Mesendoderm (in vitro differentiated cells): ENCODE measurements around the gene SLC26A6.

ENCODE experiments used
- DNase-seq: peaks from one replicate; pipeline ENCODE4 v3.0.0; 2013
- H2AK5ac ChIP-seq: 2 replicates; pipeline ENCODE4 v1.6.1; 2013; ENCODE audit warnings: low read length, inconsistent platforms
- H2BK120ac ChIP-seq: 2 replicates; pipeline ENCODE4 v1.6.1; 2013; ENCODE audit warnings: low read depth, mild to moderate bottlenecking, low read length, moderate library complexity, mixed read lengths
- H2BK15ac ChIP-seq: replicated peaks from 2 replicates; pipeline ENCODE4 v1.6.1; 2013; ENCODE audit warnings: low read depth, mild to moderate bottlenecking, moderate library complexity
- H2BK5ac ChIP-seq: 2 replicates; pipeline ENCODE4 v1.6.1; 2013; ENCODE audit warnings: low read length, inconsistent platforms
- H3K18ac ChIP-seq: 2 replicates; pipeline ENCODE4 v1.6.1; 2013; ENCODE audit warnings: mild to moderate bottlenecking, low read length, mixed read lengths
- H3K23ac ChIP-seq: one replicate; pipeline ENCODE4 v1.6.1; 2013; ENCODE audit warnings: low read length
- H3K27ac ChIP-seq: 2 replicates; pipeline ENCODE4 v1.5.1; 2013; ENCODE audit warnings: low read depth, mild to moderate bottlenecking, inconsistent platforms, low read length, moderate library complexity
- H3K27me3 ChIP-seq: 2 replicates; pipeline ENCODE4 v1.6.1; 2013; ENCODE audit warnings: low read length, control low read depth, mild to moderate bottlenecking, inconsistent platforms; ENCODE audit not compliant: insufficient read depth, poor library complexity
- H3K36me3 ChIP-seq: 2 replicates; pipeline ENCODE4 v1.6.1; 2013; ENCODE audit warnings: low read length, inconsistent platforms; ENCODE audit not compliant: control insufficient read depth, insufficient read depth
- H3K4ac ChIP-seq: one replicate; pipeline ENCODE4 v1.6.1; 2013; ENCODE audit warnings: low read depth, mild to moderate bottlenecking, low read length, moderate library complexity
- H3K4me1 ChIP-seq: 2 replicates; pipeline ENCODE4 v1.6.1; 2013; ENCODE audit warnings: low read depth, low read length, inconsistent platforms; ENCODE audit not compliant: control insufficient read depth
- H3K4me2 ChIP-seq: 2 replicates; pipeline ENCODE4 v1.6.1; 2013; ENCODE audit warnings: low read length
- H3K4me3 ChIP-seq: 2 replicates; pipeline ENCODE4 v1.5.1; 2013; ENCODE audit warnings: mild to moderate bottlenecking, low read length
- H3K56ac ChIP-seq: one replicate; pipeline ENCODE4 v1.6.1; 2013; ENCODE audit warnings: low read length
- H3K79me1 ChIP-seq: 2 replicates; pipeline ENCODE4 v1.6.1; 2013; ENCODE audit warnings: low read length, inconsistent platforms
- H3K79me2 ChIP-seq: 2 replicates; pipeline ENCODE4 v1.6.1; 2013; ENCODE audit warnings: mild to moderate bottlenecking, low read length; ENCODE audit not compliant: control insufficient read depth, insufficient read depth
- H3K9ac ChIP-seq: 2 replicates; pipeline ENCODE4 v1.6.1; 2013; ENCODE audit warnings: low read length, inconsistent platforms
- H4K5ac ChIP-seq: one replicate; pipeline ENCODE4 v1.6.1; 2013; ENCODE audit warnings: low read length
- H4K8ac ChIP-seq: one replicate; pipeline ENCODE4 v1.6.1; 2013; ENCODE audit warnings: low read depth, mild to moderate bottlenecking, control low read depth, low read length, moderate library complexity
- WGBS: extraction: QIAGEN DNeasy Blood & Tissue Kit; methylation state at CpG from one replicate; pipeline ENCODE4 v1.1.7; 2013; ENCODE audit warnings: low lambda C conversion rate, missing lambda C conversion rate; ENCODE audit not compliant: insufficient coverage; ENCODE audit errors: extremely low coverage; 5-methylcytosine and 5-hydroxymethylcytosine counted together

SLC26A6 gene

DNA sequence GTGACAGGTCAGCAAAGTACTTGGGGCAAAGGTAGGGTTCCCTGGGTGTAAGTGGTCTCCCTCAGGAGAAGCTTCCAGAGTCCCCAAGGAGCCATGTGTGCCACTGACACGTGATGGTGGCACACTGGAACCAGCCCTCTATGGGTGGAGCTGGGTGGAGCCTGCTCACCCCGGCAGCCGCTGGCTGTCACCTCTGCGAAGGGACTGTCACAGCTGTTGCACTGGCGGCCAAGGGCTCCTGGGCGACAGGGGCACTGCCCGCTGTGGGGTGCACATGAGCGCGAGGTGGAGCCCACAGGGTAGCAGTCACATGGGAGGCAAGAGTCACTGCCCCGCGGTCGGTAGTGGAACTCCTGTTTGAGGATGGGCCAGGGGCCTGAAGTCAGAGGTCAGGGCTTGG is 15.5 kb upstream of the SLC26A6 start:
- H3K18ac ChIP-seq, result no peak overlapping the region
- H3K79me2 ChIP-seq, result no peaks in the 10 kb centered on the region
- no peak overlapping the region for H3K4ac ChIP-seq
- no peaks in the 10 kb centered on the region for H3K79me1 ChIP-seq
- H4K5ac ChIP-seq, result no peak overlapping the region
- no peak overlapping the region for H3K23ac ChIP-seq
- H2BK120ac ChIP-seq, result no peak overlapping the region
- no peaks in the 10 kb centered on the region for H3K27me3 ChIP-seq
- no peak overlapping the region for H3K27ac ChIP-seq
- DNase-seq, result no peak
- H3K4me2 ChIP-seq, result no peak overlapping the region
- H4K8ac ChIP-seq, result no peak overlapping the region
- no peak overlapping the region for H2AK5ac ChIP-seq
- H2BK5ac ChIP-seq, result no peak overlapping the region
- H3K36me3 ChIP-seq, result no peaks in the 10 kb centered on the region
- H3K56ac ChIP-seq, result no peak overlapping the region
- WGBS, result no CpG with 5 or more reads among the region's 12 CpGs
- peaks cover 2% of the 10 kb centered on the region for H3K4me1 ChIP-seq
- H3K9ac ChIP-seq, result no peak overlapping the region
- H3K4me3 ChIP-seq, result no peak overlapping the region
- no peak overlapping the region for H2BK15ac ChIP-seq

DNA sequence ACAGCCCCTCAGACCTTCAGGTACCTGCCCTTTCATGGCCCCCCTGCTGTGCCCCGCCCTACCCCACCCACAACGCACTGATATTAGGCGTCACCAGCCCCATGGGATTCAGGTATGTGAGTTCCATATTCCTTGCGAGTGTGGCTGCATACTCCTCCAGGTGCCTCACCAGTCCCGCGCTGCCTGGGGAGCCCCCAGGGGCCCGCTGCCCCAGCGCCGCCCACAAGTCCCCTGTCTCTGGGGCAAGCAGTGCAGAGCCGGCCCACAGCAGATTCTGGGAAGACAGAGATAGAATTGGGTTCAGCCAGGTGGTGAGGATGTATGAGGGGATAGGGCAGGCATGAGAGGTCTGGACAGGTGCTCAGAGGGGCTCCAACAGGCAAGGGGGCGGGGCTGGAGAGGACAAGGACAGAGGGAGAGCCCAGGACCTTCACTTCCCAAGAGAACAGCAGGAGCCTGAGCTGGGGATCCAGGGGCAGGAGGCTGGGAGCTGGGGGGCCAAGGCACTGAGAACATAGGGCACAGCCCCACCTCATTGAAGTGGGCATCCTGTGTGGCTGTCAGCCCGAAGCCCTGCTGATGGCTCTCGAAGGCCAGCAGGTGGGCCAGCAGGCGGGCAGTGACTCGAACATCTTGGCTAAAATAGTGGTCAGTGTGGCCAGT is 13.1 kb upstream of the SLC26A6 start:
- no peak overlapping the region for H3K18ac ChIP-seq
- no peak overlapping the region for H3K9ac ChIP-seq
- H3K4ac ChIP-seq, result no peak overlapping the region
- no peak overlapping the region for H3K27ac ChIP-seq
- no peak overlapping the region for H3K4me3 ChIP-seq
- H2BK15ac ChIP-seq, result no peak overlapping the region
- H3K36me3 ChIP-seq, result no peaks in the 10 kb centered on the region
- no peaks in the 10 kb centered on the region for H3K4me1 ChIP-seq
- no peaks in the 10 kb centered on the region for H3K27me3 ChIP-seq
- H3K4me2 ChIP-seq, result no peak overlapping the region
- H4K8ac ChIP-seq, result no peak overlapping the region
- H2AK5ac ChIP-seq, result no peak overlapping the region
- H4K5ac ChIP-seq, result no peak overlapping the region
- H3K79me1 ChIP-seq, result no peaks in the 10 kb centered on the region
- no CpG with 5 or more reads among the region's 15 CpGs for WGBS
- H3K56ac ChIP-seq, result no peak overlapping the region
- no peak overlapping the region for H2BK5ac ChIP-seq
- H2BK120ac ChIP-seq, result no peak overlapping the region
- DNase-seq, result no peak
- H3K23ac ChIP-seq, result no peak overlapping the region
- H3K79me2 ChIP-seq, result no peaks in the 10 kb centered on the region

DNA sequence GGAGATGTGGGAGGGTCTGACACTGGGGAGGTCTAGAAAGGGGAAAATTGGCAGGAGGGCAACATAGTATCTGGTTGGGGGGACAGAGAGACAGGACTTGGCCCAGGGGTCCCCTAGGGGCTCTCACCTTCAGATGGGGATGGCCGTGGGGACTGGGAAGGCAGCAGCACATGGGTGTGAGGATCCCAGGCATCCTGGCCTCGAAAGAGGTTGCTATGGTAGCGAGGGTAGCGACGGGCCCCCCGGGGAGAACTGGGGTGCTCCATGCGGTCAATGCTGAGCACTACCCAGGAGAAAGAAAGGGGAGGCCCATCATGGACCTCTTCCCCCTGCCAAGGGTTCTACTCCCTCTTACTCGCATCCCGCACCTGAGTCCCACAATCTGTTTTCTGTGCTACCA is 12.5 kb upstream of the SLC26A6 start:
- Histone ChIP-seq H3K4me3 (no peak overlapping the region), H3K18ac (no peak overlapping the region), H3K4ac (no peak overlapping the region), H3K56ac (no peak overlapping the region), H2AK5ac (no peak overlapping the region), H2BK5ac (no peak overlapping the region), H3K27me3 (no peaks in the 10 kb centered on the region), H4K8ac (no peak overlapping the region), H3K27ac (no peak overlapping the region), H2BK15ac (no peak overlapping the region), H3K23ac (no peak overlapping the region), H2BK120ac (no peak overlapping the region), H4K5ac (no peak overlapping the region), H3K9ac (no peak overlapping the region), H3K4me1 (no peaks in the 10 kb centered on the region), H3K79me2 (no peaks in the 10 kb centered on the region), H3K4me2 (no peak overlapping the region), H3K79me1 (no peaks in the 10 kb centered on the region), H3K36me3 (no peaks in the 10 kb centered on the region)
- whole genome bisulfite sequencing, result no CpG with 5 or more reads among the region's 9 CpGs
- DNase-seq, result no peak

DNA sequence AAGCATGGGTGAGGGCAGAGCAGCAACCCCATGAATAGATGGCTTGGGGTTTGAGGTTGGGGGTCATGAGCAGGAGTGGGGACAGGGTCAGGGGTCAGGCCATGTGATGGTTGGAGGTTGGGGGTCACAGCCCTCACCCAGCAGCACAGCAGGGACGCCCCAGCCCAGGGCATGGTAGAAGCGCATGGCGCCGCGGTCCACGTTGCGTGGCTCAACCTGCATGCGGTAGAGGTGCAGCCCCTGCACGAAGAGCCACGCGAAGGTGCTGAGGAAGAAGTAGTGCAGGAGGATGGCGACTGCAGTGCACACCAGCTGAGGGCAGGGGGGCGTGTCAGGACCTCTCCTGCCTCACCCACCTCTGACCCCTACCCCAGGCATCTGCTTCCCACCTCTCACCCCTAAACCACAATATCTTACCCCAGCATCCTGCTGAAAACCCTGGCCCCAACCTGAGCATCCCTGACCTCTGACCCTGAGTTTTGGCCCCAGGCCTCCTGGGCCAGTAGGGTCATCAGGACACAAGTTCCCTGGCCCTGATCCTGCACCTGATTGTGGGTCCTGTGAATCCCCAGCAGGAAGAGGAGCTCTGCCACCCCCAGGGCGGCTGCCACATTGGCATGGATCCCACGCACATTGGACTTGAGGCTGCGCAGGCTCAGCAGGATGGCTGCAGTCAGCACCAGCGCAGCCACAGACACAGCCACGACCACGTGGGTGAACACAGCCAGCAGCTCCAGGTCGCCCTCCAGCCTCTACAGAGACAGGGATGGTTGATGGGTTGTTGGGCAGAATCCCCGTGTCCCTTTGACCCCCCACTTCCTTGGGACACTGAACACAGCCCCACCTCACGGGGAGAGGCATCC is 9.9 kb upstream of the SLC26A6 start:
- Histone ChIP-seq H2BK15ac (no peak overlapping the region), H3K27me3 (no peaks in the 10 kb centered on the region), H3K18ac (no peak overlapping the region), H3K4ac (no peak overlapping the region), H3K4me1 (no peaks in the 10 kb centered on the region), H2BK5ac (no peak overlapping the region), H3K4me2 (no peak overlapping the region), H3K56ac (no peak overlapping the region), H4K5ac (no peak overlapping the region), H3K79me1 (no peaks in the 10 kb centered on the region), H3K23ac (no peak overlapping the region), H2BK120ac (no peak overlapping the region), H3K9ac (no peak overlapping the region), H3K27ac (no peak overlapping the region), H3K79me2 (no peaks in the 10 kb centered on the region), H3K36me3 (no peaks in the 10 kb centered on the region), H3K4me3 (no peak overlapping the region), H4K8ac (no peak overlapping the region), H2AK5ac (no peak overlapping the region)
- no CpG with 5 or more reads among the region's 22 CpGs for WGBS
- DNase-seq, result no peak

DNA sequence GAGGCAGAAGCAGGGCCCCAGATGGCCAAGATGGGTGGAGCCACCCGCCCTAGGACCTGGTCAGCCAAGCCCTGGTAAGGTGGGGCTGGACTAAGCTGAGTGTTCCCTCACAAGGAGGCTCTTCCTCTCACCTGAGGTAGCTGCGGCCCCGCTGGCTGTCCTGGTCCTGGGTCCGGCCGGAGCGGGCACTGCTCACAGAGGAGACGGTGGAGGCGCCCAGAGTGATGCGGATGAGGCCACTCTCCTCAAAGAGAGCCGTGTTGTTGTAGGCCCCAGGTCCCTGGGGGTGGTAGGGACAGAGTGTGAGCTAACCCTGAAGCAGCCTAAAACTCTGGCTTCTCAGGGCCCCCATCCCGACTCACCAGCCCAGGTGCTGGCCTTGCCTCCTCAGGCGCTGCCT is 7.3 kb upstream of the SLC26A6 start:
- Histone ChIP-seq H3K27ac (no peak overlapping the region), H3K4me1 (no peaks in the 10 kb centered on the region), H3K56ac (no peak overlapping the region), H3K27me3 (no peaks in the 10 kb centered on the region), H3K4me3 (no peak overlapping the region), H3K4me2 (no peak overlapping the region), H3K4ac (no peak overlapping the region), H2BK120ac (no peak overlapping the region), H2BK5ac (no peak overlapping the region), H2AK5ac (no peak overlapping the region), H4K8ac (no peak overlapping the region), H3K79me1 (no peaks in the 10 kb centered on the region), H3K9ac (no peak overlapping the region), H3K23ac (no peak overlapping the region), H4K5ac (no peak overlapping the region), H3K36me3 (no peaks in the 10 kb centered on the region), H3K79me2 (no peaks in the 10 kb centered on the region), H3K18ac (no peak overlapping the region), H2BK15ac (no peak overlapping the region)
- no peak for DNase-seq
- WGBS, result no CpG with 5 or more reads among the region's 12 CpGs
